ENCODE data around the gene BACH2.

- TF ChIP-seq POLR2A (IDR thresholded peaks at IDR 0.05; ENCODE audit: low read depth, low read length) (no peak), TCF7 (IDR thresholded peaks at IDR 0.05; ENCODE audit: borderline replicate concordance) (no peak), TCF12 (IDR thresholded peaks at IDR 0.05; ENCODE audit: low read depth, low read length) (no peak), SMC3 (IDR thresholded peaks at IDR 0.05; ENCODE audit: borderline replicate concordance, low read length) (no peak), CTCF (IDR thresholded peaks at IDR 0.05 in 2 of 3, conservative IDR thresholded peaks at IDR 0.05 in 1 of 3; ENCODE audit: control insufficient read depth in 2 of 3, extremely low read depth in 1 of 3, insufficient read depth in 1 of 3, low read depth in 3 of 3, low read length in 3 of 3) (no peak), SMAD1 (IDR thresholded peaks at IDR 0.05; ENCODE audit: low read depth, partially characterized antibody) (no peak), ZNF622 (IDR thresholded peaks at IDR 0.05) (no peak), SPI1 (IDR thresholded peaks at IDR 0.05; ENCODE audit: borderline replicate concordance, insufficient read depth, low read depth, low read length) (no peak)
These were observed 408.5 kb downstream of the BACH2 start for GRCh38 chr6:89888138-89888514.
